H4 (cell line): ENCODE measurements around the gene LPP. TPM values are rescaled to one million over a fixed set of nuclear protein-coding genes. Genes with fewer than 3 reads are reported as not detected.

Experiments used
- DNase-seq: peaks from one replicate; pipeline ENCODE4 v3.0.0-alpha.2; 2015; ENCODE audit warnings: low spot score
- total RNA-seq: library from RNA; depleted of rRNA; stranded (reverse); fragments of >200 nt; shearing (Covaris generic); gene quantifications from 2 replicates; pipeline ENCODE4 v1.2.3, GENCODE V29; 2014

The LPP gene
- total RNA-seq, 1 experiment from 2014 or later, result 28.3 TPM

GRCh38 chr3:188361888-188362287 is 207.9 kb downstream of the LPP start:
- DNase-seq, result no peak

- peak; percentile 89 for DNase-seq
These were observed 208.5 kb downstream of the LPP start for GRCh38 chr3:188362405-188362831.

DNA sequence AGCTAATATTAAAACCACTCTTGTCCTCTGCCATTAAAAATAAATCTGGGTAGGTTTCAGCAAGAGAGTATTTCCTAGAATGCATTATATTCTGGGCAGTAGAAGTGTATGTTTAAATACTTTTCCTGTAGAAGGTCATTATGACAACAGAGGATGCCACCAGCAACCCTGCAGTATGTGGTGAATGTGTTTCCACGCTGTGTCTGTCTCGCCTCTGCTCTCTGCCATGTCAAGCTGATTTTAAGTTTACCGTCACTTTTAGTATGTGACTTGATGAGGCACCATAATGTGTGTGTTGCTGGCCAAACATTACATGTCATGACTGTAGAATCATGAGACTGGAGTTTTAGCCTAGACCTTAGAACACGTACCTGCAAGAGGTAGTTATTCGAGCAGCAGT is 211.2 kb downstream of the LPP start:
- no peak for DNase-seq

GRCh38 chr3:188365988-188366698 is 212.2 kb downstream of the LPP start:
- DNase-seq, result no peak

GRCh38 chr3:188367678-188368077 is 213.7 kb downstream of the LPP start:
- DNase-seq, result no peak

- DNase-seq, result no peak
These were observed 215.6 kb downstream of the LPP start for GRCh38 chr3:188369526-188369925.

DNA sequence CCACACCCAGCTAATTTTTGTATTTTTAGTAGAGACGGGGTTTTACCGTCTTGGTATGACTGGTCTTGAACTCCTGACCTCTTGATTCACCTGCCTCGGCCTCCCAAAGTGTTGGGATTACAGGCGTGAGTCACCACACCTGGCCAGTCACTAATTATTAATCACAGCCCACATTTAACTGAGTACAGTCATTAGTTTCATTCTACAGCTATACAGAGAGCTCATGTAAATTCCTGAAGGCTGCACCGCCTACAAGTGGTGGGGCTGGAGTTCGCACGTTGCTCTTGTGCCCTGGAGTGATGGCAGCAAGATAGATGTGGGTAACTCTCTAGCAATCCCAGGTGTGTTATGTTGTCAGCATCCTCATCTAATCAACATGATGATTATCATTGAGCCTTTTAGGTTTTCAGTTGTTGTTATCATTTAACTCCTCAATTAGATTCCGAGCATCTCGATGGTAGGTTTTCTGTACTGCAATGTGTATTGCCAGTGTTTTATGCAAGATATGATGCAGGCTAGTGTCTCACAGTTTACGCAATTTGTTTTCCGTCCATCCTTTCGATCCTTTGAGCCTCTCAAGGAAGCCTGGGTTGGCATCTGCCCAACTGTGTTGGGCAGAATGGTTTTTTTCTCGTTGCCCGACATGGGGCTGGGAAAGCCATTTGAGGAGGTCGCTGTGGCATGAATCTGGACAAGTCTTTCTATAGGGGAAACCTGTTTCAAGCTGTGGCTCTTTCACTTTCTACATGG is 216.3 kb downstream of the LPP start:
- no peak for DNase-seq

GRCh38 chr3:188378786-188379185 is 224.8 kb downstream of the LPP start:
- DNase-seq, result no peak

DNA sequence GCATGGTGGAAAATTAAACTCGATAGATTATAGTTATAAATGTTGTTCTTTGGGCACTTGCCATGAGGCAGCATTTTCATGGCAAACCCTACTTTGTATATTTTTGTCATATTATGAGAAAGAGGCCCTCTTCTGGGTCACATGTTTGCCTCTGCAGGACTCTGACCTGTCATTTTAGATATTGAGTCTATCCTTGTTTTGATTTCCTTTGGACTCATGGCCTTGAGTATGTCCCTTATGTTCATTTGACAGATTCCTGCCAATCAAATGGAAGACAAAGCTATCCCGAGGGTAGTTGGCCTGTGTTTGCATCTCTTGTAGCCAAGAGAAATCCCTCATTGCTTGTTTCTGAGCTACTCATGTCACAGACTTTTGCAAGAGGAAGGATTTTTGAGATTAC is 226.3 kb downstream of the LPP start:
- DNase-seq, result no peak

- no peak for DNase-seq
These were observed 226.8 kb downstream of the LPP start for GRCh38 chr3:188380722-188381121.

GRCh38 chr3:188383748-188384147 is 229.8 kb downstream of the LPP start:
- DNase-seq, result no peak

DNA sequence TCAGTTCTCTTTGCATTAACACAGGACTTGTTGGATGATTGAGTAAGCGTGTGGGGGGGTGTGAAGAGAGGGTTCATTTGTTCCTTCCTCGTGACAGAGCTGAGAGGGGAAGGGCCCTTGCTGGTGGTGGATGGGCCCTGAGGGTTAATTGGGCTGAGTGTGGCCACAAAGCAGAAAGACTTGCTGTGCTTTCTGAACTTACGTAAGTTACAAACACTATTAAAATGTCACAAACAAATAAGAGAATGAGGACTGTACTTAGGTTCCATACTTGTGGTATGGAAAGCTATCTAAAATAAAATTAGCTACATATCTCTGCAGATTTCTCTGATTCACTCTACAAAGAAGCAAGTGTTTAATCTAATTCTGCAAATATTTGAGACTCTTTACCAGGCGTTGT is 231.3 kb downstream of the LPP start:
- DNase-seq, result no peak

DNA sequence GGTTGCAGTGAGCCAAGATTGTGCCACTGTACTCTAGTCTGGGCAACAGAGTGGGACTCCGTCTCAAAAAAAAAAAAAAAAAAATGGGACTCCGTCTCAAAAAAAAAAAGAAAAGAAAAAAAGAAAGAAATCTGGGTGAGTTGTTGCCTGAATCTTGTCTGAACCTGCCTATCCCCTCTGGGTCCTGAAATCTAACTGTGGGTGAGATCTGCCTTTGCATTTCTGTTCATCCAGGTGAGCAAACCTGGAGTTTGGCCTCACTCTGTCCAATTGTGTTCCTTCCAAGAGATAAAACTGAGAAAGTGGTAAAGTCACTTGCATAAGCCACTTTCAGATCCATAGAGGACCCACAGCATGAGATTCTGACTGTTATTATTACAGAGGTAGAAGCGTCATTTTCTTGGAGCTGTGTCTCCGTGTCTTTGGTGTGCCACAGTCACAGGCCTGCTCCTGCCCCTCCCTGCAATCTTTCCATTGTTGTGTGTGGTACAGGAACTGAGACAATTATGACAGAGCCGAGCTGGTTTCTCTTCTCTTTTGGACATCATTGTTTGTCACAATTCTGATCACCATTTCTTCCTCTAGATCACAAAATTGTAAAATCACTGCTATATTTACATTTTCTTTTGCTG is 235.9 kb downstream of the LPP start:
- no peak for DNase-seq

DNA sequence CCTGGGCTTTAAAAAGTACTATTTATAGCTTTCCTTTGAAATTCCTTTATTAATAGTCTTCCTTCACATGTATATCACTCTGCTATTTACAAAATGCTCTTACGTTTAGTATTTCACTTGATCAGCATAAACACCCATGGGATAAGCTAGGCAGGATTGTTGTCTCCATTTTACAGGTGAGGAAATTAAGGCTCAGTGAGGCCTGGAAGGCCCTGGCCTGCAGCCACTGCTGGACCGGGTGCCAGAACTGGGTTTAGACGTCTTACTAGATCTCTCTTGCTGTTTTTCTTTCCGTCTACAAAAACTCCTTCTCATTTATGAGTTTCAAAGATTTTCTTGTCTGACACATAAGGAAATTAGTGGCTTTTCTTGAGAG is 236.4 kb downstream of the LPP start:
- DNase-seq, result no peak

GRCh38 chr3:188390775-188391443 is 237.0 kb downstream of the LPP start:
- DNase-seq, result no peak

DNA sequence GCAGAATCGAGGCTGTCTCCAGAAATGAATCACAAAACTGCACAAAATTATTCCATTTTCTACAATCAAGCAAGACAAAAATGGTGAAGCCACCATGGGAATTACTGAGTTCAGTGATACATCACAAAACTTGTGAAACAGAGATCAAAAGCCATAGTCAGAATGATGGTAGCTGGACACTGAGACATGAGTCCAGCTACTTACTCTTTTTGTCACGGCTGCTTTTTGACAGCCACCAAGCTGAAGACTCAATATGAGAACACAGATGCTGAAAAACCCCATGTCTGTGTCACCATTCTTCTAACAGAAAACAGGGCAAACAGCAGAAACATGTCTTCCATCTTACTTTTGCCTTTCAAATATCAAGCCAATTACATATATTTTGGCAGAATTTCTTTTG is 237.6 kb downstream of the LPP start:
- DNase-seq, result no peak

GRCh38 chr3:188392076-188392475 is 238.1 kb downstream of the LPP start:
- DNase-seq, result no peak

- DNase-seq, result no peak
These were observed 240.7 kb downstream of the LPP start for GRCh38 chr3:188394623-188395022.

DNA sequence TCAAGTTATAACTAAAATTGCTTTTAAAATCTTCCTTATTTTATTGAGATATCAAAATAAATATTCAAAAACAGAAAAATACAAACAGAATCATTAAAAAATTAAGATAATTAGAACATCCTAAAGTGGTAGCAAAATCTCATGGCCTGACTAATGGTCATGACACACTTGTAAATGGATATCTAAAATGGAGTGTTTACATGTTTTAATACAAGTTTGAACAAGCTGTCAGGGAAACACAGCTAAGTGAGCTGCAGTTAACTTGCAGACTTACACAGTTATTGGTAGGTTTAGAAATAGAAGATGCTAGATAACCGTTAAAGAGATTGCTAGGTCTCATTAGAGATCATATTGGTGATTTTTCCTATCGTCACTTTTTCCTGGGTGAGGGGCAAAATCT is 242.3 kb downstream of the LPP start:
- no peak for DNase-seq

DNA sequence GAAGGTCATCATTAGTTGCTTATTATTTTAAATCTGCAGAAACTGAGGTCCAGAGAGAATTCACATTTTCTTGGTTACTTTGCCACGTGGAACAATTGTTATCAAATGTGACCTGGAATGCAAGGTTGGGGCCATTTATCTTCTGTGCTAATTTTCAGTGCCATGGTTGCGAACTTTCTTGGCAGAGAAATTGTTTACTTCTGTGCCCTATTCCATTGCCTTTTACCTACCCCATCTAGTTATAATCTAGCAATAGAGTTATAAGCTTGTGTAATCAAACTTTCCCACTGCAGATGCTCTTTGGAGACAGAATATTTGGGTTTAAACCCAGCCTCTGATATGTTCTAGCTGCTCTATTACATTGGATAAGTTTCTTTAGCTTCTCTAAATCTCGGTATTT is 242.9 kb downstream of the LPP start:
- DNase-seq, result no peak

- DNase-seq, result no peak
These were observed 244.1 kb downstream of the LPP start for GRCh38 chr3:188397766-188398705.
